GM18508 (cell line): ENCODE results near the gene LRRK1.

Source experiments
- ATAC-seq: cut with Tn5 transposase; IDR thresholded peaks from one replicate; pipeline ENCODE4 v1.9.1; 2021; ENCODE audit warnings: moderate number of reproducible peaks; ENCODE audit not compliant: insufficient read depth, unreplicated experiment

The LRRK1 gene

GRCh38 chr15:100909989-100910955 lies 8.9 kb upstream of the LRRK1 start:
- ATAC-seq, result no peak

- no peak for ATAC-seq
Measured at GRCh38 chr15:100911086-100911485, 8.1 kb upstream of the LRRK1 start.

- no peak for ATAC-seq
Measured at GRCh38 chr15:100913961-100914360, 5.2 kb upstream of the LRRK1 start.

GRCh38 chr15:100914876-100915275 lies 4.3 kb upstream of the LRRK1 start:
- ATAC-seq, result no peak

GRCh38 chr15:100918034-100918689 lies 995 bp upstream of the LRRK1 start:
- no peak for ATAC-seq

GRCh38 chr15:100919481-100920405 lies 586 bp downstream of the LRRK1 start:
- no peak for ATAC-seq

- ATAC-seq, result no peak
Measured at GRCh38 chr15:100920516-100921135, 1.5 kb downstream of the LRRK1 start.

- ATAC-seq, result no peak
Measured at GRCh38 chr15:100922192-100923040, 3.3 kb downstream of the LRRK1 start.

GRCh38 chr15:100923076-100923475 lies 3.9 kb downstream of the LRRK1 start:
- ATAC-seq, result no peak

- ATAC-seq, result no peak
Measured at GRCh38 chr15:100923902-100924301, 4.7 kb downstream of the LRRK1 start.

GRCh38 chr15:100924436-100924835 lies 5.3 kb downstream of the LRRK1 start:
- no peak for ATAC-seq

GRCh38 chr15:100925480-100925879 lies 6.3 kb downstream of the LRRK1 start:
- no peak for ATAC-seq

GRCh38 chr15:100926258-100926657 lies 7.1 kb downstream of the LRRK1 start:
- no peak for ATAC-seq

- ATAC-seq, result no peak
Measured at GRCh38 chr15:100926971-100927756, 8.0 kb downstream of the LRRK1 start.

- ATAC-seq, result no peak
Measured at GRCh38 chr15:100928632-100929280, 9.6 kb downstream of the LRRK1 start.

- no peak for ATAC-seq
Measured at GRCh38 chr15:100929641-100930042, 10.5 kb downstream of the LRRK1 start.

- ATAC-seq, result no peak
Measured at GRCh38 chr15:100930306-100930848, 11.2 kb downstream of the LRRK1 start.
